ENCODE results near the gene TP53I11.

GRCh38 chr11:44964526-44965209 is 14.0 kb upstream of the TP53I11 start:
- TF ChIP-seq CTCF (IDR thresholded peaks at IDR 0.05), result no peak
- no peak for TF ChIP-seq POLR2A (IDR thresholded peaks at IDR 0.05)

All from lower leg skin (tissue), 3 donors.